HG03378 (cell line): ENCODE results near the gene MET.
"Not testable (repeated sequence)": the region's sequence is repeated elsewhere in the genome, so short reads cannot be mapped to it uniquely, and the experiment has no call there.

ENCODE experiments used
- ATAC-seq: cut with Tn5 transposase; IDR thresholded peaks from one replicate; pipeline ENCODE4 v1.9.1; 2021; ENCODE audit warnings: mild to moderate bottlenecking, moderate library complexity; ENCODE audit not compliant: unreplicated experiment

MET gene

GRCh38 chr7:116746388-116746787 lies 74.4 kb downstream of the MET start:
- not testable (repeated sequence) for ATAC-seq

- ATAC-seq, result not testable (repeated sequence)
Observed at GRCh38 chr7:116751070-116751469, 79.1 kb downstream of the MET start.

- no peak for ATAC-seq
Observed at GRCh38 chr7:116752305-116753074, 80.5 kb downstream of the MET start.

GRCh38 chr7:116753130-116753529 lies 81.1 kb downstream of the MET start:
- ATAC-seq, result no peak

- no peak for ATAC-seq
Observed at GRCh38 chr7:116754186-116754585, 82.2 kb downstream of the MET start.

GRCh38 chr7:116757283-116757682 lies 85.3 kb downstream of the MET start:
- ATAC-seq, result no peak

GRCh38 chr7:116759642-116760041 lies 87.6 kb downstream of the MET start:
- not testable (repeated sequence) for ATAC-seq

- ATAC-seq, result no peak
Observed at GRCh38 chr7:116762971-116763370, 91.0 kb downstream of the MET start.

GRCh38 chr7:116763647-116764046 lies 91.7 kb downstream of the MET start:
- ATAC-seq, result no peak

GRCh38 chr7:116766881-116767280 lies 94.9 kb downstream of the MET start:
- ATAC-seq, result no peak

- ATAC-seq, result no peak
Observed at GRCh38 chr7:116769546-116769945, 97.5 kb downstream of the MET start.

GRCh38 chr7:116770941-116771340 lies 98.9 kb downstream of the MET start:
- no peak for ATAC-seq

- no peak for ATAC-seq
Observed at GRCh38 chr7:116771640-116772039, 99.6 kb downstream of the MET start.

- no peak for ATAC-seq
Observed at GRCh38 chr7:116772423-116772863, 100.4 kb downstream of the MET start.

GRCh38 chr7:116772926-116773749 lies 101.1 kb downstream of the MET start:
- no peak for ATAC-seq

- ATAC-seq, result no peak
Observed at GRCh38 chr7:116776046-116776445, 104.0 kb downstream of the MET start.

GRCh38 chr7:116776610-116777289 lies 104.8 kb downstream of the MET start:
- peak; percentile 88 for ATAC-seq

- no peak for ATAC-seq
Observed at GRCh38 chr7:116777651-116778281, 105.8 kb downstream of the MET start.

- ATAC-seq, result no peak
Observed at GRCh38 chr7:116779216-116779615, 107.2 kb downstream of the MET start.

- ATAC-seq, result no peak
Observed at GRCh38 chr7:116779931-116780330, 107.9 kb downstream of the MET start.

GRCh38 chr7:116780521-116780920 lies 108.5 kb downstream of the MET start:
- ATAC-seq, result no peak
